Neural cell (in vitro differentiated cells): Measurements from ENCODE around the gene ACTN1.

ENCODE experiments used
- CTCF ChIP-seq: fragments of 450-650 bp; IDR thresholded peaks from 2 replicates; pipeline ENCODE4 v1.5.1; 2014; ENCODE audit warnings: antibody characterized with exemption, mild to moderate bottlenecking, moderate library complexity; ENCODE audit not compliant: poor library complexity, severe bottlenecking
- MXI1 ChIP-seq: fragments of 450-650 bp; conservative IDR thresholded peaks from 2 replicates; pipeline ENCODE4 v1.6.1; 2014; ENCODE audit warnings: antibody characterized with exemption, mild to moderate bottlenecking; ENCODE audit not compliant: poor library complexity, severe bottlenecking
- POLR2AphosphoS5 ChIP-seq: IDR thresholded peaks from 2 replicates; pipeline ENCODE4 v1.6.1; 2012
- RAD21 ChIP-seq: fragments of 450-650 bp; conservative IDR thresholded peaks from 2 replicates; pipeline ENCODE4 v1.6.1; 2014; ENCODE audit warnings: antibody characterized with exemption, mild to moderate bottlenecking, moderate library complexity
- REST ChIP-seq: IDR thresholded peaks from 2 replicates; pipeline ENCODE4 v1.6.1; 2012; ENCODE audit warnings: borderline replicate concordance

GRCh38 chr14:68961781-68962584 lies 17.1 kb downstream of the ACTN1 start:
- TF ChIP-seq CTCF (no peak), RAD21 (no peak), REST (no peak), POLR2AphosphoS5 (no peak), MXI1 (no peak)
